ENCODE data around the gene COL6A3. TPM values are rescaled to one million over a fixed set of nuclear protein-coding genes. Genes with fewer than 3 reads are reported as not detected.

The COL6A3 gene
- total RNA-seq, 1 experiment from 2014 or later: 0.81 TPM

DNA sequence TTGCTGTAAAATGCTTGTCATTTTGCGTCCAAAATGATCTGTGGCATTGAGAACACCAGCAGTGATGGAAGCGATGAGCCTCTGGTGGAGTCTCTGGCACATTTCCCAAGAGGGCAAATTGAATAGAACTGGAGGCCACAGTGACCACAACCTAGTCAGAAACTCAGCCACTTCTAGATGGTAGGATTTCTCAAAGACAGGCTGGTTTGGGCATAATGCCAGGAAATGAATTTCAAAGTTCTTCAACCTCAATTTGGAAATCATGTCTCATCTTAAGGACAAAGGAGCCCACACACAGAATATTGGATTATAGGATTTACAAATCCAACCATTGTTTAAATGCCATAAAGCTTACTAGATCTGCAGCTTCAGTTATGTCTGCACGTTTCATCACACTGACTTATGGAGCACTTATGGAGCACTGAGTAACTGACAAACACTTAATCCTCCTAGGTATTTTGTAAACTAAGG, 132.1 kb downstream of the COL6A3 start:
- Histone ChIP-seq H2BK120ac (ENCODE audit: low read depth, low read length, poor library complexity, severe bottlenecking) (no peak overlapping the region), H2AFZ (ENCODE audit: low read length) (no peak overlapping the region), H3K23ac (ENCODE audit: insufficient read length, low read depth, low read length) (no peak overlapping the region), H3K27me3 (ENCODE audit: insufficient read depth, low read length) (no peaks in the 10 kb centered on the region), H3K14ac (ENCODE audit: insufficient read depth, low read length) (no peak overlapping the region), H3K4me2 (ENCODE audit: insufficient read depth, insufficient read length, low read length) (no peak overlapping the region), H4K8ac (replicated peaks; ENCODE audit: insufficient read length, low read depth, low read length) (no peak overlapping the region), H3K23me2 (ENCODE audit: insufficient read length, low read depth, low read length, poor library complexity, severe bottlenecking) (no peaks in the 10 kb centered on the region), H3K27ac (ENCODE audit: insufficient read length, low read depth, low read length) (no peak overlapping the region), H4K5ac (ENCODE audit: insufficient read length, low read depth, low read length) (no peak overlapping the region), H3K18ac (ENCODE audit: insufficient read length, low read depth, low read length) (no peak overlapping the region), H2BK12ac (ENCODE audit: insufficient read length, low read depth, low read length) (no peak overlapping the region), H3K9ac (ENCODE audit: extremely low read depth, insufficient read length, low read length) (no peak overlapping the region), H3K9me3 (ENCODE audit: control insufficient read depth, low read depth, low read length) (no peaks in the 10 kb centered on the region), H3K4ac (ENCODE audit: low read depth, low read length) (no peak overlapping the region), H2AK5ac (ENCODE audit: insufficient read length, low read length) (no peak overlapping the region), H4K20me1 (ENCODE audit: control insufficient read depth, insufficient read depth, insufficient read length) (no peaks in the 10 kb centered on the region), H4K91ac (ENCODE audit: insufficient read length, low read depth, low read length) (no peak overlapping the region), H3K56ac (ENCODE audit: insufficient read length, low read depth, low read length) (no peak overlapping the region), H3K4me1 (ENCODE audit: insufficient read depth, low read length) (no peaks in the 10 kb centered on the region), H2BK5ac (ENCODE audit: insufficient read length, low read length) (no peak overlapping the region), H3K79me1 (ENCODE audit: insufficient read depth, low read depth, low read length, poor library complexity, severe bottlenecking) (no peaks in the 10 kb centered on the region), H3K79me2 (ENCODE audit: insufficient read depth, low read length) (no peaks in the 10 kb centered on the region), H3T11ph (ENCODE audit: low read length) (no peak overlapping the region), H2BK15ac (ENCODE audit: low read depth, low read length) (no peak overlapping the region), H2BK20ac (ENCODE audit: low read depth, low read length, poor library complexity, severe bottlenecking) (no peak overlapping the region)
- peaks cover 2% of the 10 kb centered on the region; the same call in 1 of the 2 replicates for H3K27me3 Mint-ChIP-seq (ENCODE audit: low read depth)
- TF ChIP-seq, protein P1, sequence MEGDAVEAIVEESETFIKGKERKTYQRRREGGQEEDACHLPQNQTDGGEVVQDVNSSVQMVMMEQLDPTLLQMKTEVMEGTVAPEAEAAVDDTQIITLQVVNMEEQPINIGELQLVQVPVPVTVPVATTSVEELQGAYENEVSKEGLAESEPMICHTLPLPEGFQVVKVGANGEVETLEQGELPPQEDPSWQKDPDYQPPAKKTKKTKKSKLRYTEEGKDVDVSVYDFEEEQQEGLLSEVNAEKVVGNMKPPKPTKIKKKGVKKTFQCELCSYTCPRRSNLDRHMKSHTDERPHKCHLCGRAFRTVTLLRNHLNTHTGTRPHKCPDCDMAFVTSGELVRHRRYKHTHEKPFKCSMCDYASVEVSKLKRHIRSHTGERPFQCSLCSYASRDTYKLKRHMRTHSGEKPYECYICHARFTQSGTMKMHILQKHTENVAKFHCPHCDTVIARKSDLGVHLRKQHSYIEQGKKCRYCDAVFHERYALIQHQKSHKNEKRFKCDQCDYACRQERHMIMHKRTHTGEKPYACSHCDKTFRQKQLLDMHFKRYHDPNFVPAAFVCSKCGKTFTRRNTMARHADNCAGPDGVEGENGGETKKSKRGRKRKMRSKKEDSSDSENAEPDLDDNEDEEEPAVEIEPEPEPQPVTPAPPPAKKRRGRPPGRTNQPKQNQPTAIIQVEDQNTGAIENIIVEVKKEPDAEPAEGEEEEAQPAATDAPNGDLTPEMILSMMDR (conservative IDR thresholded peaks at IDR 0.05): no peak
- peaks cover 0 to 7% of the 10 kb centered on the region in 2 experiments; a peak in 2 of 4 replicates for H3K4me1 Mint-ChIP-seq
- WGBS (ENCODE audit: extremely low coverage, insufficient read length, low lambda C conversion rate): no CpG with 5 or more reads among the region's 3 CpGs
- no peak overlapping the region for H3K4me3 Mint-ChIP-seq
- DNase-seq: no peak
- no peaks in the 10 kb centered on the region for H3K36me3 Mint-ChIP-seq (ENCODE audit: insufficient read depth in 1 of 3, low read depth in 3 of 3)
- no peak overlapping the region for H3K27ac Mint-ChIP-seq
- peaks cover 0 to 2% of the 10 kb centered on the region in 2 experiments; a peak in 2 of 5 replicates for H3K9me3 Mint-ChIP-seq

Data from H9 (cell line).